GM18870 (cell line): ENCODE data around the gene MAD1L1.

ENCODE experiments used
- ATAC-seq: cut with Tn5 transposase; IDR thresholded peaks from one replicate; pipeline ENCODE4 v1.9.1; 2021; ENCODE audit warnings: moderate library complexity; ENCODE audit not compliant: unreplicated experiment

The MAD1L1 gene

GRCh38 chr7:2108071-2108455 lies 124.7 kb downstream of the MAD1L1 start:
- no peak for ATAC-seq

GRCh38 chr7:2107386-2108070 lies 125.2 kb downstream of the MAD1L1 start:
- ATAC-seq, result no peak

- ATAC-seq, result no peak
These were observed 125.8 kb downstream of the MAD1L1 start for GRCh38 chr7:2106924-2107323.

DNA sequence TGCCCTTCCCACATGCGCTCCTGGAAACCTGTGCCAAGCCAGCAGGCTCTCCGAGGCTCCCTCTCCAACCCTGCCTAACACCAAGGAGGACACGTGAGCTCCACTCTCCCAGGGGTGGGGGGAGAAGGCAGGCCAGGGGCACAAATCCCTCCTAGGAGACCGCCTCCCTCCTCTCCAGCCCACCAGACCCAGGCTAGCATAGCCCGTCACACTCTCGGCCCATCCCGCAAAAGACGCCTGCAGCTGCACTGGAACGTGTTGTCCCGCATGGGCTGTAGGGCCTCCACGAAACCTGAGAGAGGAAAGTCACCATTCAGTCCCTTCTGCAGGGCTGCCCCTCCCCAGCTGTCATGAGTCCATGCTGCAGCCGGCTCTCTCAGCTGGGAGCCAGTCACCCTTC lies 126.3 kb downstream of the MAD1L1 start:
- ATAC-seq, result no peak

DNA sequence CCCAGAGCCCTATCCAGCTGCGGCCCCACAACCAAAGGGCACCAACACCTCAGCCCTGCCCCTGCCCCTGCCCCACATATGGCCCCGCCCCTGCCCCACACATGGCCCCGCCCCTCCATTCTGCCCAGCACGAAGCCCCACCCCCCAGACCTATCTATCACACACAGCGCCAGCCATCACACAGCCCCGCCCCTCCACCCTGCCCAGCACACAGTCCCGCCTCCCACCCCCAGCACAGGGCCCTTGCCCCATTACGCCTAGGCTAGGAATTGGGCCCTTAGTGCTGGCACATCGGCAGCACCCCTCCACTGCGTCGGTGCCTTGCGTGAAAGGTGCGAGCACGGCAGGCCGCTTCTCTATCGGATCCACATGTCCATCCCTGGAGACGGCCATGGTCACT lies 126.8 kb downstream of the MAD1L1 start:
- no peak for ATAC-seq

- no peak for ATAC-seq
These were observed 127.5 kb downstream of the MAD1L1 start for GRCh38 chr7:2105280-2105679.

DNA sequence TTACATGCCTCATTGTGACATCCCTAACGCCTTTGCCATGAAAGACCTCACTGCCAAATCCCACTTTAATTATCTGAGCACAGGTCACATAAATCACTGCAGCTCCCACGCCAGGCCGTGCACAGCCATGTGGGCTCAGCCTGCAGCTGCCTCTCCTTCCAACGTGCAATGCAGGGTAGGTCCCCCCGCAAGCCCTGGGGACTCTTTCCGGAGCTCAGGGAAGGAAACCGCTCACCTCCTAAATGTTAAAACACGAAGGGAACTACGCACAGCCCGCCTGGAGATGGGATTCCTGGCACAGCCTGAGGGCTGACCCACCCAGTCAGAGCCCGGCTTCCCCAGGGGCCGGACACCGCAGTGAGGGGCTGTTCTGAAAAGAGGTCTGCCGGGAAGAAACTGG lies 128.0 kb downstream of the MAD1L1 start:
- no peak for ATAC-seq

DNA sequence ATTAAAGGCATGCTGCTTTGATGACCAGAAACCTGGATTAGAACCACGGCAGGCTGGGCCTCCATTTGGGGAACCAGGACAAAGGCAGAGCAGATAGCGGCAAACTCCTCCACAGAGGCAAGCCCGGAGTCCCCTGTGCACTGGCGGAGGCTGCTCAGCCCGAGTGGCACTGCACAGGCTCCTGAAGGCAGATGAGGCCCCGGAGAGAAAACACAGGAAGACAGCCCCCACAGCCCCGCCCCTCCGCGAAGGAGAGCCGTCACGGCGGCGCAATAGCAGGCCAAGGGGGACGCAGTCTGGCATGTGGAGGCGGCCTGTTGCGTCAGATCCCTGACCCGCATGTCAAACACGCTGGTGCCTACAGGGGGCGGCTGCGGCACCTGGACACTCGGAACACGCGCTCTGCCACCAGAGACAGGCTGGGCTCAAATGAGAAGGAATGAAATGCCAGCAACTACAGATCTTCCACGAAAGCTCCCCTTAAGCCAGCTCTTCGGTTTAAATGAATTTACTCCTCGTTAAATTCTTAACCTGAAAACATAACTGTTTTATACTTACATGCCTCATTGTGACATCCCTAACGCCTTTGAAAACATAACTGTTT lies 128.5 kb downstream of the MAD1L1 start:
- ATAC-seq, result no peak

GRCh38 chr7:2103071-2103898 lies 129.5 kb downstream of the MAD1L1 start:
- no peak for ATAC-seq

DNA sequence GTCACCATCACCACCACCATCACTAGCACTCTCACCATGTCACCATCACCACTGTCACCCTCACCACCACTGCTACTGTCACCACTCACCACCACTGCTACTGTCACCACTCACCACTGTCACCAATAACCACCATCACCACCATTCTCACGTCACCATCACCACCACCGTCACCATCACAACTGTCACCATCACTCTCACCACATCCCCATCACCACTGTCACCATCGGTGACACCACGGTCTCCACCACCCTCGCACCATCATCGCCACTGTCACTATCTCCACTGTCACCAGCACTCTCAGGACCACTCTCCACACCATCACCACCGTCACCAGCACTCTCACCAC lies 130.4 kb downstream of the MAD1L1 start:
- no peak for ATAC-seq

DNA sequence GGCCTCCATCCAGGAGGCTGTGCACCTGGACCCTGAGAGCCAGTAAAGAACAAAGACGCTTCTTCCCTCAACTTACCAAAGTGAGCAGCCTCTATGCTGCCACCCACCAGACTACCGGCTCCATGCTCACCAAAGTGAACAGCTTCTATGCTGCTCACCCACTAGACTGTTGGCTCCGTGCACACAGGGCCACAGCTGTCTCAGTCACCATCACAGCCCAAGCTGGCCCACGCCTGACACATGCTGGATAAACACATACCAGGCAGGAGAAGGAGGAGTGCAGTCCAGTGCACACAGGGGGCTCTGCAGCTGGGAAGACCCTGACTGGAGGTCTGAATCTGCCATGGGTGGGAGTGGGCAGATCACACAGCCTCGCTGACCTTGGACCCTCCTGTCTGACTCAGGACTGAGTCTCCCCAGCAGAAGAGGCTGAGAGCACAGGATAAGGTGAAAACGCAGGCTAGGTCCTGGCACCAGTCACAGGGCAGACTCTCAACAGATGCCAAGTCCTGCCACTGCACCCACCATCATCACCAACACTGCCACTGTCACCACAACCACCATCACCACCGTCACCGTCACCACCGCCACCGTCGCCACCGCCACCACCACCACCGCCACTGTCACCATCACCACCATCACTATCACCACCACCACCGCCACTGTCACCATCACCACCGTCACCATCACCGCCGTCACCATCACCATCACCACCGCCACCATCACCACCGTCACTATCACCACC lies 130.9 kb downstream of the MAD1L1 start:
- no peak for ATAC-seq

DNA sequence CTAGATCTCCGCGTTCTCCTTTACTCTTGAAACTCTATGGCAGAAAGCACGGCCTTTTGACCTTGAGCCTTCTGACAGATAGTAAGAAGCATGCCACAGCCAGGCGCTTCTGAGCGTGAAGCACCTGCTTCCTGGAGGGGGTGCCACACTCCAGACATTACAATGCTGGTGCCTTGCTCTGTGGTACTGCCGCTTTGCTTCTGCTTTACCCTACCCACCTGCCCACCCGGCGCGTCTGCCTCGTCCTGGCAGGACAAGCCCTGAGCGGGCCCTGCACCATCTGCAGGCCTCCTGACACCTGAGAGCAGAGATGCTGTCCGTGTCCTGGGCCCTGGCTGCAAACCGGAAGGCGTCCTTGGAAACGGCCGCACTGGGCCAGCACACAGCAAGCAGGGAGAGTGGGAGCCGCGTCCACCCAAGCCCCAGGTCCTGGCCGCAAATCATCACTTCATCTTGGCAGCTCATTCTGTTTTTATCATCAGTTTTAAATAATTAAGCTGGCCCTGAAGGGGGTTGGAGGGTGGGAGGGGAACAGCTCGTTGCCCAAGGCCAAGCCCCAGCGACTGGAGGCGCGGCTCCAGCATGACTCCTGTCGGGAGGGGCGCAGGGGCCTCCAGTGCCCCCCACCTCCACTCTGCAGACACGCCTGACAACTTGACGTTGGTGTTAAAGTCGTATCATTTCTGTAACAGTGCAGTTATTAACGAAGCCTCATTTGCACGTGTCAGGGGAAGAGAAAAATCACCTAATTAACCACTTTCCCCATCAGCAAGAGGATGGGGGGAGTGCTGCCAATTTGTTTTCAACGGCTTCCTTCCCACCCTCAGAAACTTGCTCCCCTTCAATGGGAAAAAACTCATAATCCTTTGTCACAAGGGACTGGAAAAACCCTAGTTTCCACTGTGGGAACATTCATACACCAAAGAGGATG lies 132.2 kb downstream of the MAD1L1 start:
- no peak for ATAC-seq

GRCh38 chr7:2099048-2099957 lies 133.4 kb downstream of the MAD1L1 start:
- ATAC-seq, result no peak

- no peak for ATAC-seq
These were observed 134.2 kb downstream of the MAD1L1 start for GRCh38 chr7:2098496-2098895.

DNA sequence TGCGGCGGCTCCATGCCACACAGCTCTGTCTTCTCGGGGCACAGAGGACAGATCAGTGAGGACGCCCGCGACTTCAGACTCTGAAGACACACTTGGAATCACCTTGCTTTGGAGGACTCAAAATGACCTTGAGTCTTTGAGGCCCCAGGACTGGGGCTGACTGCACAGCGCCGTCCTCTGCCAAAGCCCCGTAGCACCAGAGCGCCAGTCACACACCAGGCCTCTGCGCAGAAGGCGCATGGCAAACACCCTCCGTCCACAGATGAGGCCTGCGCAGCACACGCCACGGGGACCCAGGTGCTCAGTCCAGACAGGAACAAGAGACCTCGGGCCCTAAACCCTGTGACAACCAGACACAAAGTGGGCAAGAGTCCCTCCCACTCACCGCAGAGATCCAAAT lies 134.7 kb downstream of the MAD1L1 start:
- ATAC-seq, result no peak

DNA sequence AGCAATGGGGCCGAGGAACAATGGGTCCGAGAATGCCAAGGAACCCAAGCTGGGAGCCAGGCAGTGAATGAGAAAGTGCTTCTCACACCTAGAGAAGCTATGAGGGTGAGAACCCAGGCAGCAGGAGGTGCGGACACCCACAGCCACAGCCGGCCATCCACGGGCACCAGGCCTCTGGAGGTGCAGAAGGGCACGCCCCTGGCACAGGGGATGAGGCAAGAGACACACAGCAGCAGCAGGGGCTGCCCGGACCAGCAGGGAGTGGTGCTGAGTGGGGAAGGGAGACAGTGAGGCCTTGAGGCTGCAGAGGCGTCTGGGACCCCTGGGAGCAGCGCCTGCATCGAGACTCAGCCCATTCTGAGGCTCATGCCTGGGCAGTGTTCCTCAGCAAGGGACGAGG lies 135.3 kb downstream of the MAD1L1 start:
- no peak for ATAC-seq

DNA sequence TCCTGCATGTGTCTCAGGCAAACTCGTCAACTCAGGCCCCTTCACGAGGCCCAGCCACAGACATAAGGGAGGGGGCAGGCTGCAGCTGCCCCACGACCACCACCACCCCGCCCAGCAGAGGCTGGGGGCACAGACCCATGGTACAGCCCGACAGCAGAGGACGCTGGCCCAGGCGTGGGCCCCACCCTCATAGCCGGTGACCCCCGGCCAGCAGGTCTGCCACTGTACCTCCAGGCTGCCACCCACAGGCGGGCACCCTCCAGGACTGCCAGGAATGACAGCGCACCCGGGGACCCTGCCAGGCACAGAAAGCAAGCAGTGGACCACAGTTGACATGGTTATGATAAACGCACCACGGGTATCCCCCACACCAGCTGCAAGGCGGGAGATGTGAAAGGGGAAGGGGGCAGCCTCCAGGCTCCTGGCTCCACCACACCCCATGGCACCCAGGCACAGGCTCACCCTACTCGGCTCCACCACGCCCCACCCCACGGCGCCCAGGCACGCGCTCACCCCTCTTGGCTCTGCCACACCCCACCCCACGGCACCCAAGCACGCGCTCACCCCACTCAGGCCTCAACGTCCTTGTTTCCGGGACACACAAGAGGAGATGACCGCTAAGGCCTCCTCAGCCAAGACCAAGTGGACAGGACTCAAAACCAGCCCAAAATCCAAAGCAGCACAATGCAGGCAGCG lies 135.9 kb downstream of the MAD1L1 start:
- no peak for ATAC-seq

- ATAC-seq, result no peak
These were observed 137.3 kb downstream of the MAD1L1 start for GRCh38 chr7:2095436-2095835.
